Esophagus (tissue), 2 donors: ENCODE results near the gene HELLS. TPM values are rescaled to one million over a fixed set of nuclear protein-coding genes. Genes with fewer than 3 reads are reported as not detected.
"Not testable (repeated sequence)": the region's sequence is repeated elsewhere in the genome, so short reads cannot be mapped to it uniquely, and the experiment has no call there.

Experiments used
- H3K27ac ChIP-seq, 2 donors: one replicate each; pipeline ENCODE4 v1.5.1; 2013; ENCODE audit warnings: low read depth in 2 of 2, mild to moderate bottlenecking in 2 of 2, inconsistent platforms in 1 of 2, low read length in 1 of 2, moderate library complexity in 1 of 2
- H3K27me3 ChIP-seq, 2 donors: one replicate each; pipeline ENCODE4 v1.6.1; 2013; ENCODE audit warnings: low read length in 2 of 2, control low read depth in 1 of 2, mild to moderate bottlenecking in 1 of 2; ENCODE audit not compliant: insufficient read depth in 2 of 2, control insufficient read depth in 1 of 2
- H3K36me3 ChIP-seq, 2 donors: one replicate each; pipeline ENCODE4 v1.6.1; 2013; ENCODE audit warnings: low read length in 1 of 2; ENCODE audit not compliant: control insufficient read depth in 2 of 2, insufficient read depth in 2 of 2
- H3K4me1 ChIP-seq, 2 donors: one replicate each; pipeline ENCODE4 v1.6.1; 2013; ENCODE audit warnings: low read length in 1 of 2; ENCODE audit not compliant: control insufficient read depth in 2 of 2, insufficient read depth in 2 of 2
- H3K4me3 ChIP-seq, 2 donors: one replicate each; pipeline ENCODE4 v1.5.1; 2013; ENCODE audit warnings: low read length in 2 of 2, mild to moderate bottlenecking in 2 of 2, low read depth in 1 of 2, moderate library complexity in 1 of 2
- H3K9me3 ChIP-seq, 2 donors: one replicate each; pipeline ENCODE4 v1.6.1; 2013; ENCODE audit warnings: mild to moderate bottlenecking in 2 of 2, low read depth in 1 of 2, low read length in 1 of 2, moderate library complexity in 1 of 2; ENCODE audit not compliant: control insufficient read depth in 2 of 2, insufficient read depth in 1 of 2
- WGBS, 2 donors: extraction: QIAGEN DNeasy Blood & Tissue Kit; methylation state at CpG; one replicate each; pipeline ENCODE4 v1.1.7; 2013; 5-methylcytosine and 5-hydroxymethylcytosine counted together
- polyA plus RNA-seq, 2 donors: library from polyadenylated mRNA; stranded (reverse); fragments of 200-250 nt; gene quantifications; one replicate each; pipeline ENCODE4 v1.2.3, GENCODE V29; 2013
- donor health status: healthy with polysubstance abuse.
- donor health status: Bipolar disorder and iron deficiency.

Gene HELLS
- polyA plus RNA-seq, 2 donors, result 6.3 to 12.0 TPM

- 48 to 70% methylated on average over 1 of the region's 1 CpG for WGBS, 2 donors
- H3K27ac ChIP-seq, result no peak overlapping the region
- H3K4me3 ChIP-seq, result no peak overlapping the region
- H3K36me3 ChIP-seq, result no peaks in the 10 kb centered on the region
- H3K4me1 ChIP-seq, result no peaks in the 10 kb centered on the region
- no peaks in the 10 kb centered on the region for H3K27me3 ChIP-seq
- H3K9me3 ChIP-seq, result no peaks in the 10 kb centered on the region
These were observed 81.9 kb downstream of the HELLS start for GRCh38 chr10:94627511-94627910.

DNA sequence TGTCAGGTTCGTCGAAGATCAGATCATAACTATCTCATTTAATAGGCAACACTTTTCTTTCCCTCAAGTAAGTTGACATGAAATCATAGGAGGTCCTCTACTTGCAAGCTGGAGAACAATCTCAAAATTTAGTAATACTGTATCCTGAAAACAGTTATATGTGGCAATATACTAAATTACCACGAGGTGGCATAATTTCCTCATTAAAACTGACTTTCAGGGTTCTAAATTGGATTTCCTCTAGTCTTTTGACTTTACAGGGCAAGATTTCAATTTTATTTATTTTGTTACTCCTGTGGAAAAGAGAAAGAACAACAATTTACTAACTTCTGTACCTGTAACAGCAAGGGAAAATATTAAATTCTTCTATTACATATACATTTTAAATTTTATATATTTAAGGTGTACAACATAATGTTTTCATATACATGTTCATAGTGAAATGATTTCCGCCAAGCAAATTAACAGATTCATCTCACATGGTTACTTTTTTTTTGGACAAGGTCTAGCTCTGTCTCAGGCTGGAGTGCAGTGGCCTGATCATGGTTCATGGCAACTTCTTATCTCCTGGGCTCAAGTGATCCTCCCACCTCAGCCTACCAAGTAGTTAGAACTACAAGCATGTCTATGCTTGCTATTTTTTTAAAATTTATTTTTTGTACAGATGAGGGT is 84.6 kb downstream of the HELLS start:
- Histone ChIP-seq H3K9me3 (no peaks in the 10 kb centered on the region), H3K4me3 (no peak overlapping the region), H3K36me3 (no peaks in the 10 kb centered on the region), H3K4me1 (no peaks in the 10 kb centered on the region), H3K27me3 (no peaks in the 10 kb centered on the region), H3K27ac (no peak overlapping the region)
- 23 to 25% methylated on average over 4 of the region's 4 CpGs for whole genome bisulfite sequencing, 2 donors

GRCh38 chr10:94631077-94631875 is 85.7 kb downstream of the HELLS start:
- Histone ChIP-seq H3K27me3 (no peaks in the 10 kb centered on the region), H3K27ac (no peak overlapping the region), H3K9me3 (no peaks in the 10 kb centered on the region), H3K4me1 (no peaks in the 10 kb centered on the region), H3K4me3 (no peak overlapping the region), H3K36me3 (no peaks in the 10 kb centered on the region)
- WGBS, 2 donors, result 78 to 80% methylated on average over 3 of the region's 3 CpGs

DNA sequence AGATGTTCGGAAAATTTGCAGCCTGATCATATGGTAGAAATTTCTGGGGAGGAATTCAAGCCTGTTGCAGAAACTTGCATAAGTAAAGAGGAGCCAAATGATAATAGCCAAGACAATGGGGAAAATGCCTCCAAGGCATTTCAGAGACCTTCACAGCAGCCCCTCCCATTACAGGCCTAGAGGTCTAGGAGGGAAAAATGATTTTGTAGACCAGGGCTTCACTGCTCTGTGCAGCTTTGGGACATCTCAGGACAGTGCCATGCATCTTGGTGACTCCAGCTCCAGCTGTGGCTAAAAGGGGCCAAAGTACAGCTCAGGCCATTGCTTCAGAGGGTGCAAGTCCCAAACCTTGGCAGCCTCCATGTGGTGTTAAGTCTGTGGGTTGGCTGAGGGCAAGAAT is 87.4 kb downstream of the HELLS start:
- H3K27me3 ChIP-seq, result no peaks in the 10 kb centered on the region
- H3K9me3 ChIP-seq, result no peaks in the 10 kb centered on the region
- 93 to 100% methylated on average over 1 of the region's 1 CpG for WGBS, 2 donors
- no peak overlapping the region for H3K4me3 ChIP-seq
- H3K27ac ChIP-seq, result no peak overlapping the region
- H3K4me1 ChIP-seq, result no peaks in the 10 kb centered on the region
- no peaks in the 10 kb centered on the region for H3K36me3 ChIP-seq

- not testable (repeated sequence) for H3K27ac ChIP-seq
These were observed 92.5 kb downstream of the HELLS start for GRCh38 chr10:94638097-94638496.

GRCh38 chr10:94639902-94640301 is 94.3 kb downstream of the HELLS start:
- Histone ChIP-seq H3K27ac (no peak overlapping the region), H3K9me3 (peaks cover 0 to 2% of the 10 kb centered on the region in 2 donors), H3K27me3 (no peaks in the 10 kb centered on the region), H3K36me3 (no peaks in the 10 kb centered on the region), H3K4me1 (no peaks in the 10 kb centered on the region), H3K4me3 (no peak overlapping the region)
- 93 to 95% methylated on average over 8 of the region's 8 CpGs for WGBS, 2 donors

More at GRCh38 chr10:94638097-94638496, 92.5 kb downstream of the HELLS start:
- not testable (repeated sequence) for H3K4me1 ChIP-seq, H3K27me3 ChIP-seq, H3K9me3 ChIP-seq, H3K4me3 ChIP-seq, H3K36me3 ChIP-seq
- WGBS, 2 donors, result 95 to 98% methylated on average over 4 of the region's 4 CpGs

GRCh38 chr10:94640562-94640961 is 95.0 kb downstream of the HELLS start:
- Histone ChIP-seq H3K27ac (no peak overlapping the region), H3K4me3 (no peak overlapping the region), H3K36me3 (no peaks in the 10 kb centered on the region), H3K9me3 (peaks cover 0 to 2% of the 10 kb centered on the region in 2 donors), H3K4me1 (no peaks in the 10 kb centered on the region), H3K27me3 (no peaks in the 10 kb centered on the region)
- WGBS, 2 donors, result 58 to 60% methylated on average over 3 of the region's 3 CpGs

DNA sequence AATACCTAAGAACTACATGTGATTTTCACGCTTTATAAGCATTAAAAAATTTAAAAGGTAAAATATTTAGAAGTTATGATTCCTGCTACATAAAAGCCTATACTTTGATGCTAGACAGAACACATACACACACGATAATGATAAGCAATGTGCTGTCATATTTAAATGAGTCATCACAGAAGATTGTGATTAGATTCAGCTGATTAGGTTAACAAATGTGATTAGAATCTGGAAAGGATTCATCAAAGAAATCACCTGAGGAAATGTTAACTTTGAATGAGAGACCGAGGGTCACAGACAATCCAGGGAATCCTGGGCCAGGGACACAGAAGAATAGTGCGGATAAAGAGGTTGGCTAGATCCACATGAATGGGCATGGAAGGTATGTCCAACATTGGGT is 95.9 kb downstream of the HELLS start:
- no peaks in the 10 kb centered on the region for H3K36me3 ChIP-seq
- no peak overlapping the region for H3K4me3 ChIP-seq
- 82 to 88% methylated on average over 4 of the region's 4 CpGs for WGBS, 2 donors
- H3K4me1 ChIP-seq, result no peaks in the 10 kb centered on the region
- no peak overlapping the region for H3K27ac ChIP-seq
- H3K27me3 ChIP-seq, result no peaks in the 10 kb centered on the region
- peaks cover 0 to 2% of the 10 kb centered on the region in 2 donors for H3K9me3 ChIP-seq

DNA sequence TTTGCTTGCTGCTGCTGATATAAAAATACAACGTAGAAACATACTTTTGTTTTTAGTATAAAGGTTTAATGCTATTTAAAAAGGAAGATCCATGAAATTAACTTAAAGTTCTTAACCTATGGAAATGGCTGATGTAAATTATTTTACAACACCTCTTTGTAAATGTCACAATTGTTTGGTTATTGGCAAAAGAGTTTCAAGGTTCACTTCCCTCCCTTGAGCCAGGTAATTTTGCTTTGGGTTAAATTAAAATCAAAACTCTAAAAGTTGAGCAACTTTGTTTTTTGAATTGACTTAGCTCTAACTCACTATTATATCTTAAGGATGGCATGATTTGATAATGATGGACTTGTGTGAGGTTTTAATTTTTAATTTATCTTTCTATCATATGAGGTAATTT is 98.8 kb downstream of the HELLS start:
- 84 to 89% methylated on average over 1 of the region's 1 CpG for WGBS, 2 donors
- H3K36me3 ChIP-seq, result no peaks in the 10 kb centered on the region
- H3K4me1 ChIP-seq, result no peaks in the 10 kb centered on the region
- H3K9me3 ChIP-seq, result no peaks in the 10 kb centered on the region
- no peaks in the 10 kb centered on the region for H3K27me3 ChIP-seq
- H3K27ac ChIP-seq, result no peak overlapping the region
- H3K4me3 ChIP-seq, result no peak overlapping the region

GRCh38 chr10:94645285-94645684 is 99.7 kb downstream of the HELLS start:
- Histone ChIP-seq H3K4me1 (no peaks in the 10 kb centered on the region), H3K27me3 (no peaks in the 10 kb centered on the region), H3K4me3 (no peak overlapping the region), H3K27ac (no peak overlapping the region), H3K36me3 (no peaks in the 10 kb centered on the region), H3K9me3 (peaks cover 0 to 3% of the 10 kb centered on the region in 2 donors)
- 45 to 66% methylated on average over 2 of the region's 2 CpGs for WGBS, 2 donors
